Head of caudate nucleus (tissue), 42 donors: Measurements from ENCODE around the gene CRACR2B.
A peak's percentile ranks its signal among the peaks of the same experiment; 100 is the strongest.

ENCODE experiments used
- DNase-seq, 42 donors: peaks; one replicate each; pipeline versions ENCODE4 v3.0.0 to v3.0.0-alpha.2; 2020 to 2021; ENCODE audit warnings: mixed read lengths in 7 of 42
- intact Hi-C: fragments of 100-400 bp; cut with DNase I; formaldehyde crosslinking; loops from one replicate; pipeline ENCODE4 v1.15.0; 2022

CRACR2B gene

GRCh38 chr11:794013-794765 lies 33.5 kb upstream of the CRACR2B start:
- DNase-seq, result no peak
- intact Hi-C loops, result no loop called here

- peak in 24 of 42 donors; percentile 41 to 80 (median 66) for DNase-seq
- intact Hi-C loops, result loop anchor here (5.0 kb wide), 1 partner anchor 68 kb away; no protein-coding TSS in a partner anchor
These were observed 32.7 kb upstream of the CRACR2B start for GRCh38 chr11:794766-795633.

GRCh38 chr11:795634-796564 lies 31.8 kb upstream of the CRACR2B start:
- peak in 26 of 42 donors; percentile 42 to 75 (median 58) for DNase-seq
- intact Hi-C loops, result loop anchor here (5.0 kb wide), 1 partner anchor 69 kb away; no protein-coding TSS in a partner anchor

DNA sequence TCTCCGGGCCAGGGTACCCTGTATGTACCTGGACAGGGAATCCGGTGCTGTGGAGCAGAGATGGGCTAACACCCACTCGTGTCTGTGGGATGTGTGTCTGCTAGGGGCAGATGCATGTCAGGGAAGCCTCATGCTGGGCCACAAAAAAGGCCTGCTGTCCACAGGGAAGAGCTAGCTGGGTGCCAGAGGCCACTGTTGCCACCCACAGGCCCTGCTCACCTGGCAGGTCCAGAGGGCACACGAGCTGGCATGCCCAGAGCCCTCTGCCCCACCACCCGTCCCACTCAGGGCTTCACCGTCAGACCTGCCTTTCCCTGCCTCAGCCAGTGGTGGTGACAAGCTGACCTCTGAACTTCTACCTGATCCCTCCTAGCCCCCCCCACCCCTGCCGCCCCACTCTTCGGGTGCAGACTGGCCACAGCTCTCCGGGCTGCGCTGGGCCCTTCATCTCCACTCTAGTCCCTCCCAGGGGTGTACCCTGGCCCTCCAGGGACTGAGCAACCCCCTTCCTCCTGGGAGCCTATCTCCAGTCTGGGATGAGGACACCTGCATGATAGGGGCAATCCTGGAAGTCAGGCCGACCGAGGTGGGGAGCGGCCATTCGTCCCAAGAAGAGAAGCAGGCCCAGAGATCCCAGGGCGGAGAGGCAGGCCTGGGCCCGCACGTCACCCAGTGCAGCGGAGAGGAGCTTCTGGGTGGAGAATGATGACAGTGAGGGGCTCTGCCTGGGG lies 31.0 kb upstream of the CRACR2B start:
- intact Hi-C loops, result loop anchor here (5.0 kb wide), 1 partner anchor 69 kb away; no protein-coding TSS in a partner anchor
- DNase-seq, result peak in 1 of 42 donors; percentile 38

GRCh38 chr11:797296-798092 lies 30.2 kb upstream of the CRACR2B start:
- intact Hi-C loops, result loop anchor here (5.0 kb wide), 1 partner anchor 70 kb away; no protein-coding TSS in a partner anchor
- DNase-seq, result peak; percentile 58 to 87 (median 78)

DNA sequence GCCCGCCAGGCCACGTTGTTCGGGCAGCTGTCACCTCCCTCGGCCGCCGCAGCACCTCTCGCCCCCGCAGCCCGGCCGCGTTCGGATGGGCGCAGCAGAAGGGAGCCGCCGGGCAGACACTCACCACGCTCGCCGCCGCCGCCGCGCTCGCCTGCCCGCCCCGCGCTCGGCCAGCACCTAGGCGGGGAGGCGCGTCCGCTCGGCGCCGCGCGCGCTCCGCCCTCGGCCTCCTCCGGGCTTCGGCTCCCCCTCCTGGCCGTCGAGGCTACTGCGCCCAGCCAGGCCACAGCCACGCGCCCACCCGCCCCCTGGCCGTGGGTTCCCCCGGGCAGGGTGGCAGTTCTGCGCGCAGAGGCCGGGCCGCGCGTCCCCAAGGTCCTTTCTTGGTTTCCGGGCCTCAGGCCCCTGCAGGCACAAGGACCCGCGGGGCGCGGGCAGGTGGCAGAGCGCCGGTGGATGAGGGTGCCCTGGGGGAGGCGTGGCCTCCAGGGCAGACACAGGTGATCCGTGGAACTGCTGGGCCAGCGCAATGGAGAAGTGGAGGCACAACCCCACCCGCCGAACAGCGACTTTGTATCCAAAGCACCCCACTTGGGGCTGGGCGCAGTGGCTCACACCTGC lies 29.5 kb upstream of the CRACR2B start, which contains the start of gene SLC25A22:
TSS of gene SLC25A22 (minus strand) at position 189 of the 621 bp plus-strand sequence. CDS start 3,275 bp downstream, outside the sequence.
- intact Hi-C loops, result loop anchor here (5.0 kb wide), 1 partner anchor 71 kb away; no protein-coding TSS in a partner anchor
- DNase-seq, result peak in 40 of 42 donors; percentile 62 to 91 (median 82)

DNA sequence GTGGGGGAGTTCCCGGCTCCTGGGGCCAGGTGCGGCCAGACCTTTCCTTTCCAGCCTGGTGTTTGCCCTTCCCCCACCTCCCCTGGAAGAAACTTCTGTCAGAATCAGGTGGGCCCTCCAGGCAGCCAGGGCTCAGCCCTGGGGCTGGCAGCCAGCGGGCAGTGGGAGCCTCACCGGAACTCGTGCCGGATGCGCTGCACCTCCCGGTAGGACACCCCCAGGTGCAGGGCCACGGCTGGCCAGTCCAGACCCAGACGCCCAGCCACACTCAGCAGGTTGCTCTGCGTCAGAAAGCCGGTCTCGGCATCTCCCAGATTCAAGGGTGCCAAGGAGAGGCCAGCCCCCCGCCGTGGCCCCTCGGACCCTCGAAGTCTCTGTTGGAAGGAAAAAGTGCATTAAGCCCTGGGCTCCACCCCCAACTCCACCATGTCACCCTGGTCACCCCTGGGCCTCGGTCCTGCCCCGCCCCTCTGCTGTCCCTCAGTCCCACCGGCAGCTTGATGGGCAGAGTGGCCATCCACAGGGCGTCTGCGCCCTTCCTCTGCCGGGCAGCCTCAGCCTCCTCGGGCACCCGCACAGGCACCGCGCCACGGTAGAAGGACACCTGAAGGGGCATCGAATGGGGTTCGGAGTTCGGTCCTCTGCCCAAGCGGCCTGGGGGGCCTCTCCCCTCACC lies 27.9 kb upstream of the CRACR2B start:
- intact Hi-C loops, result loop anchor here (5.0 kb wide), 1 partner anchor 72 kb away; no protein-coding TSS in a partner anchor
- peak in 1 of 42 donors; percentile 34 for DNase-seq

GRCh38 chr11:800473-800872 lies 27.2 kb upstream of the CRACR2B start:
- intact Hi-C loops, result no loop called here
- DNase-seq, result no peak

DNA sequence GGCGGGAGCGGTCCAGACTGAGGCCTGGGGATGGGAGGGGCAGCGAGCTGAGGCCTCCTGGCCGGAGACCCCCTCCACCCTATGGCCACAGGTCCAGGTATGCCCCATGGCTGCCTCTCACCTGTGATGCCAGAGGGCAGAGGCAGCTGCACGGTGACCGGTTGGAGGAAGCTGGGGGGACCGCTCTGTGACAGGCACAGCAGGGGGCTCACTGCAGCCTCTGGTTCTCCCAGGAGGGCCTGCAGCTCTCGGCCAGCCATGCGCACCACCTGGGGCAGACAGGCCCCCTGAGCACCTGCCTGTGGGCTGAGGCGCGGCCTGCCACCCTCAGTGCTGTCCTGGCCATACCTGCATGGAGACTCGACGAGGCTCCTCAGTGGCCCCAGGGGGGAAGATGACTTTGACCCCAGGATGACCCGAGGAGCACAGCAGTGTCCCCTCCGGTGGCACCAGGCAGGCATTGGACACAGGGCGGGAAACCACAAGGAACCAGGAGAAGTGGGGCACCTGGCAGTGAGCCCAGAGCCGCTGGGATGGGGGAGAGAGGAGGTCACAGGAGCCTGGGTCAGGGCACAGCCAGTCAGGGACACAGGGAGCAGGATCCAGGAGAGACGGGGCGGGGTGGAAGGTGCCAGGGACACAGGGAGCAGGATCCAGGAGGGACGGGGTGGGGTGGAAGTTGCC lies 26.5 kb upstream of the CRACR2B start:
- DNase-seq, result no peak
- intact Hi-C loops, result no loop called here

DNA sequence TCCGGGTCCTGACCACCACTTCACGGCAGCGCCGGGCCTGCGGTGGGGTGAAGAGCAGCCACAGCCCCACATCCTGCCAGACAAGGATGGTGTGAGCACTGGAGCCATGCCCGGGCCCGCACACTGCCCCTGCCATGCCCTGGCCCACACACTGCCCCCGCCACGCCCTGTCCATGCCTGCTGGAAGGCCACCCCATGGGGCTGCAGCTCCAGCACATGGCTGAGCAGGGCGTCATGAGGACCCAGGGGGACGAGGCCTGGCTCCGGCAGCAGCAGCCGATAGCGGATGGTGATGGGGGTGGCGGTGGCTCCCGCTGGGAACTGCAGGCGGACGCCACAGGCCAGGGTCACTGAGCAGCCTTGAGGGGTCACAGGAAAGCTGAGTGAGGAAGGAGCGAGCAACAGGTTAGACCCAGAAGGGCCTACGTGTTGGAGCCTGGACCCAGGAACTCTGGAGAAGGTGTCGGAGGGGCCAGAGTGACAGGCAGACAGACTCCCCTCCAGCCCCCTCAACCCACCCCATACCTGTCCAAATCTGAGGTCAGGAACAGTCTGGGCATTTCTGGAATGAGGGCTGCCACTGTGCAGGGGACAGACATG lies 25.6 kb upstream of the CRACR2B start:
- DNase-seq, result no peak
- intact Hi-C loops, result no loop called here

GRCh38 chr11:802693-803466 lies 24.8 kb upstream of the CRACR2B start:
- intact Hi-C loops, result no loop called here
- no peak for DNase-seq

- DNase-seq, result no peak
- intact Hi-C loops, result no loop called here
These were observed 24.3 kb upstream of the CRACR2B start for GRCh38 chr11:803467-803742.

- intact Hi-C loops, result no loop called here
- DNase-seq, result no peak
These were observed 23.7 kb upstream of the CRACR2B start for GRCh38 chr11:803770-804598.

DNA sequence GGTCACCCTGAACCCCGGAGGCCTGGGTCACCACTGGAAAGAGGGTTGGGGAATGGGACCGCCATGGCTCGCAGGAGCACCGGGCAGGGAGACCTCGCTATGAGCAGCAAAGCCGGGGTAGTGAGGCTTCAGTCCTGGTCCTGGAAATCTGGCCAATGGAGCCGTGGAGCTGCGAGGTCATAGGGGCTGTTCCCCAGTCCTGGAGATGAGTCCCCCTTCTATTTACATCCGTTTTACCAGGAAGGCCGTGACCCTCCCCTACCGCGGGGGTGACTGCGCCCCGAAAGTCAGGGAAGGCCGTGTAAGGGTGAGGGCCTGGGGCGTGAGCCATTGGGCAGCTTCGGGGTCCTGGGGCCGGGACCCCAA lies 23.1 kb upstream of the CRACR2B start:
- DNase-seq, result no peak
- intact Hi-C loops, result no loop called here
